ENCODE results near the gene IFT88.

- TF ChIP-seq CTCF (conservative IDR thresholded peaks at IDR 0.05) (no peak), ZFX (IDR thresholded peaks at IDR 0.05) (no peak)
These were observed 20.4 kb upstream of the IFT88 start for GRCh38 chr13:20546556-20546955.

Data from C4-2B (cell line).